HG02852 (cell line): Measurements from ENCODE around the gene CITED1.

Experiments used
- ATAC-seq: cut with Tn5 transposase; IDR thresholded peaks from one replicate; pipeline ENCODE4 v1.9.1; 2021; ENCODE audit warnings: mild to moderate bottlenecking, moderate library complexity; ENCODE audit not compliant: unreplicated experiment

The CITED1 gene

DNA sequence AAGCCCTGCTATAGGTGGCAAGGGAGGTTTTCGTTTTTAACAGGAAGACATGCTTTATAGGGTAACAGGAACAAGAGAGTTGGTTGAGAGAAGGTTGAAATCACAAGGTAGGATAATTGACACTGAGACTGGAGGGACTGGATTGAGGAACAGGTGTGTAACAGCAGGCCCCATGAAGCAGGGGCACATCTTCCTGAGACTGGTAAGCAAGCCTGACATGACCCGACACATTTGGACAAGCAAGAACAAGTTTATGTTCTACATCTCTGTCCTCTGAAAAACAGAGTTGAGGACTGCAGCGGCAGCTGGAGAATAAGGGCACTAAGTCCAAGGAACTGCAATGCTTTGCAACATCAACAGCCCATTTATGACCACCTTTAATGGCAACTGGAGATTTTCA, 33.9 kb downstream of the CITED1 start:
- ATAC-seq: no peak

DNA sequence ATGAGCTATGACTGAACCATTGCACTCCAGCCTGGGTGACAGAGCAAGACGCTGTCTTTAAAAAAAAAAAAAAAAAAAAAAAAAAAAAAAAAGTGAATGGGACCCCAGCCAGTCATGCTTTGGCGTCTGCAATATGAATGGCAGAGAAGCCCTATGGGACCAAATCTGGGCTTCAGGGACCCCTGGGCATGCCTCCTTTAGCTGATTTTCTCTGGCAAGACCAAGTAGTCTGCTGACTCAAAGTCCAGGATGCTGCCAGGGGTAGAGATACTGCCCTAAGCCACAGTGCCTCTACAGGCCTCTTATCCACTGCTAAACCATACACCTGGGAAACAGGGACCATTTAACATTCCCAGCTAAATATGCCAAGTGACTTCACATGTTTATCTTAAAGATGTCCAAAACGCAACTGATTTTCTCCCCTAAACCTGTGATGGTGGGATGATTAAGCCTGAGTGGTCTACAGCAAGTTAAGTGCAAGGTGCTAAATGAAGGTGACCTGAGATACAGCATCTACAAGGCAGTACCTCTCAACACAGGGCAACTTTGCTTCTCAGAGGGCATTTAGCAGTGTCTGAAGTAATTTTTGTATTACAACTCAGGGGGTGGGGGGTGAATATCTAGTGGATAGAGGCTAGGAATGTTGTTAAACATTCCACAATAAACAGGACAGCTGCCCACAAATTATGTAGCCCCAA, 34.5 kb downstream of the CITED1 start:
- no peak for ATAC-seq

DNA sequence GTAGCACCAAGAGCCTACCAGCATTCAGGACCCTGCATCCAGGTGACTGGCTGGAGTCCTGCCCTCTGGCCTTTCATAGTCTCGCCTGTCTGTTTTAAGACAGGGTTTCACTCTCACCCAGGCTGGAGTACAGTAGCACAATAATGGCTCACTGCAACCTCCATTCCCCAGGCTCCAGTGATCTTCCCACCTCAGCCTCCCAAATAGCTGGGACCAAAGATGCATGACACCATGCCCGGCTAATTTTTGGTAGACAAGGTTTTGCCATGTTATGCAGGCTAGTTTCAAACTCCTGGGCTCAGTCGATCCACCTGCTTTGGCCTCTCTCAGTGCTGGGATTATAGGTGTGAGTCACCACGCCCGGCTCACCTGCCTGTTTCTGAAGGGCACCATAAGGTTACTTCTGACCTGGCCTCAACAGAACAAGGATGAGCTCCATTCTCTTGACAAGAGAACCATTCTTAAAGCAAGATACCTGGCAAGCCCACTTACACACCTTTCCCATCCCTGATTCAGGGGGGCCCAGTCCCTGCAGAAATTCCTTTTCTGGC, 35.3 kb downstream of the CITED1 start:
- ATAC-seq: no peak

DNA sequence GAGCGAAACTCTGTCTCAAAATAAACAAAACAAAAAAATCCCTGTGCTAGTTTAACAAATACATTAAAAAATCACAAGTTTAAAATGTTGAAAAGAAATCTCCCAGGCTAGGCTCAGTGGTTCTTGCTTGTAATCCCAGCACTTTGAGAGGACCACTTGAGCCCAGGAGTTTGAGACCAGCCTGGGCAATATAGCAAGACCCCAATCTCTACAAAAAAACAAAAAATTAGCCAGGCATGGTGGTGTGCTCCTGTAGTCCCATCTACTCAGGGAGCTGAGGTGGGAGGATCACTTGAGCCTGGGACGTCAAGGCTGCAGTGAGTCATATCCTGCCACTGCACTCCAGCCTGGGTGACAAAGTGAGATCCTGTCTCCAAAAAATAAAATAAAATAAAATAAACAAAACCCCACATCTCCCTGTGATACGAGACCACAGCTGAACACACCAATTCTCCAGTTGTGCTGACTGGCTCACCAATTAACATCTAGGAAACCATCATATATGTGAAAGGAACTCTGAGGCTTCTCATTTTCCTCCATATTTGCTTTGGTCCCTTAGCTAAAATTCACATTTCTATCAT, 36.0 kb downstream of the CITED1 start:
- no peak for ATAC-seq

DNA sequence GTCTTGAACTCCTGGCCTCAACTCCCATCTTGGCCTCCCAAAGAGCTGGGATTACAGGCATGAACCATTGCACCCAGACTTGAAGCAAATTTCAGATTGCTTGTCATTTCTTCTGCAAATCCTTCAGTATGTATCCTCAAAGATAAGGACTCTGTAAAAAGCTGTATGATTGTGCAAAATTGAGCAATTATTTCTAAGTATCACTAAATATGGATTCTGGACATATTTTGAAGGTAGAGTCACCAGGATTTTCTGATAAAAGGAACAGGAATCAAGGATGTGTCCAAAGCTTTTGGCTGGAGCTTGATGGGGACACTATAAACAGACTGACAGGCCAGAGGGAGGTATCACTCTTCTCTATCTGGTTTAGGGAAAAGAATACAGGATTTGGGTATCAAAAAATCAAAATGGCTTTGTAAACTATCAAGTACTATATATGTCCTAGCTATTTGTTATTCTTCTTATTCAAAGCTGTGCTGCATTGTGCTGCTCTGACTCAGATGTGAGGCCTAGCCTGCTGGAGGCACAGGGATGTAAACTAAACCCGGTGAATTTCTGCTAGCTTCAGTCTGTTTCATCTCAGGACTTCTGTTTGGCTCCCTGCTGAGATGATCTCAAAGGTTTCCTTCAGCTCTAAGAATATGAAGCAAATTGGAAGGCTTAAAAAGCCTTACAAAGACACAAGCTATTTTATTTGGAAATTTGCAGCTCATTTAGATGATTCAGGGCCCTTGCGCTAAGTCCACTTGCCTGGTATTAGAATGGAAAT, 36.9 kb downstream of the CITED1 start:
- no peak for ATAC-seq

DNA sequence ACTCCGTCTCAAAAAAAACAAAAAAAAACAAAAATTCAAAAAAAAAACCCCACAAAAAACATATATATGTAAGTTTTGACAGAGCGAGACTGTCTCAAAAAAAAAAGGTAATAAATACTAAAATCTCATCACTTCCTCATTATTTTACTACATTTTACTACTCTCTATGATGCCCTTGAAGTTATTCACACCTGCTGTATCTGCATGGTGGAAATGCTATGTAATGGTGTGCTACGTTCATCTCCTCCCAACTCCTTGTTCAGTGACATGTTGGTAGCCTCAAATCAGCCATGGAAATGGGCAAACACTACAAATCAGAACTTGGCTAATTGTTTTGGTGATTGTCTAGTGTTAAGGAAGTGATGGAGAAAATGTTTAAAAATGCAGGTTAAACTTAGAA, 40.5 kb downstream of the CITED1 start:
- ATAC-seq: no peak

DNA sequence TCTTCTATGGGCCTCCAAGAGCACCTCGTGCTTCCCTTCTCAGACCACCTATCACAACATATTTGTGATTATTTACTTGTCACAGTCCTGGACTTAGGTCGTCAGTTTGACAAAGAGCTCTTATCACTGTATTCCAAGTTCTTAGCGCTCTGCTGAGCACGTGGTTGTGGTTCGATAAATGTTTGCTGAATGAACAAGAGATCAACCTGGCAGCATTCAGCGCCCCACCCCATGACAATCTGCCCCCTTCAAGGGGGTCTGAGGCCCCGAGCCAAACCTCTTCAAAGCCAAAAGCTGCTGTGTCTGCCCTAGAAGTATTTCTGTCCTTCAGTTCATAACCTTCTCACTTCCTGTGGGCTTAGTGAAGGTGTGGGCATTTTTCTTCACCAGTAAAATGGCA, 43.6 kb downstream of the CITED1 start:
- no peak for ATAC-seq

DNA sequence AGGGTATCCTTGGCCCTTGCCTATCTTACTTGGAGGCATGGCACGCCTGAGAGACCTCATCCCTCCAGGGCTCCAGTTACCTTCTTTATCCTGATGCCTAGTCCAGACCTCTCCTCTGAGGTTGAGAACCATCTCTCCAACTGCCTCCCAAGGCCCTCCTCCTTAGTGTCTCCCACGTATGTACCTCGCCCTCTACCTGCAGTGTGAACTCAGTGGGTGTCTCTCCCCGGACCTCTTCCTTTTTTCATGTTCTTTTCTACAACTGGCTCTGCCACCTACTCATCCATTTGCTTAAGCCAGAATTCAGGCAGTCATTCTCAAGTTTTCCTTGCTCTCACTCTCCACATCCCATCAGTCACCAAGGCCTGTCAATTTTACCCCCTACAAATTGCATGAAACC, 45.3 kb downstream of the CITED1 start:
- ATAC-seq: no peak

DNA sequence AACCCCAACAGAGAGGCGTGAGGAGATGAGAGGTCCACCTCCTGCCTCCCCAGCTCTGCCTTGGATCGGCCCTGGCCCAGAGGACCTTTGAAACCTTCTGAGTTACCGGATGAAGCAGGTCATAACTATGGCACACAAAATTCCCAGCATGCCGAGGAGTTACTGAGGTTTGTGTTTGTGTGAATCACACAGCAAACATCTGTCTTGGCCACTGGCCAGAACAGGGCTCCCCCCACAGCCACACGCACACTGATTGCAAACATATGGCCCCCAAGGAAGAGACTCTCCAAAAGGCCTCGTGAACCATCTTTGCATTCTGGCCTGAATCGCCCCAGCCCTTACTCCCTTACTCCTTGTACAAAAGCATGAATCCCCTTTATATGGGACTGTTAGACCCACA, 47.5 kb downstream of the CITED1 start:
- ATAC-seq: no peak

DNA sequence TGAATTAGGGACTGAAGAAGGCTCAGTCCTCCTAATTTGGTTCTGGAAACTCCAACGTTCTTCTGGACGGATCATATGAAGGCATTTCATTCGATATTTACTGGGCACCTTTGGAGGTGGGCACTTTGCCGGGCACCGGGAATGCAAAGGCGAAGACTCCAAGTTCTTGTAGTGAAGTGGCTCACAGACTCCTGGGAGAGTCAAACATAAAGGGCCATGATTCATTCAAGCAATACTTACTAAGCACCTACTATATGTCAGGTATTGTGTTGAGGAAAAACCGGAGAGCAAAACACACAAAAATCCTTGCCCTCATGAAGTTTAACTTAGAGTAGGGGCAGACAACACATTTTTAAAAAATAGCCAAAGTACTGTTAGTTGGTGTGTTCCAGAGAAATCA, 49.9 kb downstream of the CITED1 start:
- no peak for ATAC-seq

DNA sequence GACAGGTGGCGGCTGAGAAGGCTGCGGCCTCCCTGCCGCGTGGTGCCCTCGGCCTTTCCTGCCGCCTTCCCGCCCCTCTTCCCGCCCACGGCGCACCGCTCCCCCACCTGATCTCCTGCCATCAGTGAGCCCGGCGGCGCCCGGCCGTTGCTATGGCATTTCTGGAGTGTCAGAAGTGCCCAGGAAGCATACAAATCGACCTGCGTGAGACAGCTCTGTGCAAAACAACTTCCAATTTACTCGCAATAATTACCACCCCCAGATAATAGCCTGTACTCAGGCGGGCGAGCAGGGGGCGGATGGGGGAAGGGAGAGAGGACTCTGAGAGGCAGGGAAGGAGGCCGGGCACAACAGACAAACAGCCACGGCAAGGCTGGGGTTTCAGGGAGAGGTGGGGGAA, 50.3 kb downstream of the CITED1 start:
- no peak for ATAC-seq

DNA sequence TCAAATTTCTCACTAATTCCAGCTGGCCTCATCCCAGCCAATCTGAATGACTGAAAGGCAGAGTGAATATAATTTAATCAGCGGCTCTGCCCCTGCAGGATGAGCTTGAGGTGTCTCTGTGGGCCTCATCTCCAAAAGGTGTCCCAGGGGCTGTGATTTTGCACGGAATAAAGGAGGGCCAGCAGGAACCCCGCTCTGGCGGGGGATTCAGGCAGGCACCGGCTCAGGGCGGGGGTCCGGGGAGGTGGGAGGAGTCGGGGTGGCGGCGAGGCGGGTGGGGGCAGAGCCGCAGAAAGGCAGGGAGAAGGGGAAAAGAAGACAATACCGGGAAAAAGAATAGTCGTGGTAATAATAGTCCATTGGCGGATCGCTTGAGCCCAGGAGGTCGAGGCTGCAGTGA, 50.9 kb downstream of the CITED1 start:
- no peak for ATAC-seq

DNA sequence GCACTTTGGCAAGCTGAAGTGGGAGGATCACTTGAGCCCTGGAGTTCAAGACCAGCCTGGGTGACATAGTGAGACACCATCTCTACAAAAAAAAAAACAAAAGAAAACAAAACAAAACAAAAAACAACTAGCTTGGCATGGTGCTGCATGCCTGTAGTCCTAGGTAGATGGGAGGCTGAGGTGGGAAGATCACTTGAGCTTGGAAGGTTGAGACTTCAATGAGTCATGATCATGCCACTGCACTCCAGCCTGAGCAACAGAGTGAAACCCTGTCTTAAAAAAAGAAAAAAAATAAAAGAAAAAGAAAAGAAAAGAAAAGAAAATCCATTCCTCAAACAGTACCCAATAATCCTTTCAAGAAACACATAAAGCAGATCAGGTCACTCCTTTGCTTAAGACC, 52.0 kb downstream of the CITED1 start:
- ATAC-seq: no peak
